ENCODE data around the gene RGCC. TPM values are rescaled to one million over a fixed set of nuclear protein-coding genes. Genes with fewer than 3 reads are reported as not detected.

RGCC gene
- total RNA-seq, 2 donors from 2014 or later = 6.2 to 9.0 TPM

- Mint-ChIP-seq H3K9me3 (no peaks in the 10 kb centered on the region), H3K27ac (peak overlapping the region; percentile 36 to 85), H3K27me3 (peaks cover 0 to 3% of the 10 kb centered on the region in 2 donors), H3K4me1 (ENCODE audit: low read depth in 2 of 2) (peaks cover 33 to 40% of the 10 kb centered on the region in 2 donors), H3K36me3 (no peaks in the 10 kb centered on the region), H3K4me3 (peak overlapping the region; percentile 74)
- no peak for ATAC-seq
- no peak for DNase-seq (ENCODE audit: low spot score)
Measured at GRCh38 chr13:41458761-41459431, 1.5 kb downstream of the RGCC start.

GRCh38 chr13:41459432-41460073, 2.2 kb downstream of the RGCC start:
- Mint-ChIP-seq H3K27ac (peak overlapping the region; percentile 36 to 85), H3K36me3 (no peaks in the 10 kb centered on the region), H3K9me3 (no peaks in the 10 kb centered on the region), H3K4me1 (ENCODE audit: low read depth in 2 of 2) (peaks cover 38 to 47% of the 10 kb centered on the region in 2 donors), H3K4me3 (peak overlapping the region; percentile 74), H3K27me3 (peaks cover 0 to 3% of the 10 kb centered on the region in 2 donors)
- DNase-seq (ENCODE audit: low spot score) = no peak
- no peak for ATAC-seq

GRCh38 chr13:41460074-41460465, 2.7 kb downstream of the RGCC start:
- Mint-ChIP-seq H3K36me3 (no peaks in the 10 kb centered on the region), H3K9me3 (no peaks in the 10 kb centered on the region), H3K27me3 (peaks cover 0 to 3% of the 10 kb centered on the region in 2 donors), H3K27ac (peak overlapping the region; percentile 36 to 85), H3K4me3 (peak overlapping the region; percentile 74), H3K4me1 (ENCODE audit: low read depth in 2 of 2) (peaks cover 43 to 52% of the 10 kb centered on the region in 2 donors)
- ATAC-seq = no peak
- no peak for DNase-seq (ENCODE audit: low spot score)

- H3K27me3 Mint-ChIP-seq = no peaks in the 10 kb centered on the region
- DNase-seq (ENCODE audit: low spot score) (no peak), ATAC-seq (no peak)
- H3K4me1 Mint-ChIP-seq (ENCODE audit: low read depth in 2 of 2) = peaks cover 50 to 60% of the 10 kb centered on the region in 2 donors
- peaks cover 1% of the 10 kb centered on the region for H3K9me3 Mint-ChIP-seq
- H3K36me3 Mint-ChIP-seq = peaks cover 2% of the 10 kb centered on the region
- H3K27ac Mint-ChIP-seq = peak overlapping the region in 1 of 2 donors; percentile 85
- no peak overlapping the region for H3K4me3 Mint-ChIP-seq
Measured at GRCh38 chr13:41460930-41461329, 3.6 kb downstream of the RGCC start.

GRCh38 chr13:41461527-41462139, 4.3 kb downstream of the RGCC start:
- ATAC-seq (no peak), DNase-seq (ENCODE audit: low spot score) (no peak)
- H3K27ac Mint-ChIP-seq = peak overlapping the region; percentile 52 to 97
- H3K9me3 Mint-ChIP-seq = peaks cover 4% of the 10 kb centered on the region
- H3K36me3 Mint-ChIP-seq = peaks cover 6% of the 10 kb centered on the region
- H3K4me3 Mint-ChIP-seq = no peak overlapping the region
- H3K4me1 Mint-ChIP-seq (ENCODE audit: low read depth in 2 of 2) = peaks cover 54 to 67% of the 10 kb centered on the region in 2 donors
- no peaks in the 10 kb centered on the region for H3K27me3 Mint-ChIP-seq

- H3K27me3 Mint-ChIP-seq = no peaks in the 10 kb centered on the region
- peak overlapping the region; percentile 88 for H3K4me3 Mint-ChIP-seq
- peaks cover 10% of the 10 kb centered on the region for H3K36me3 Mint-ChIP-seq
- H3K27ac Mint-ChIP-seq = peak overlapping the region in 1 of 2 donors; percentile 97
- ATAC-seq (no peak), DNase-seq (ENCODE audit: low spot score) (no peak)
- peaks cover 58 to 71% of the 10 kb centered on the region in 2 donors for H3K4me1 Mint-ChIP-seq (ENCODE audit: low read depth in 2 of 2)
- peaks cover 4% of the 10 kb centered on the region for H3K9me3 Mint-ChIP-seq
Measured at GRCh38 chr13:41462427-41462826, 5.1 kb downstream of the RGCC start.

GRCh38 chr13:41463838-41464602, 6.7 kb downstream of the RGCC start:
- no peaks in the 10 kb centered on the region for H3K27me3 Mint-ChIP-seq

GRCh38 chr13:41465241-41465847, 8.0 kb downstream of the RGCC start:
- peaks cover 19% of the 10 kb centered on the region for H3K36me3 Mint-ChIP-seq

More at GRCh38 chr13:41463838-41464602, 6.7 kb downstream of the RGCC start:
- peaks cover 4% of the 10 kb centered on the region for H3K9me3 Mint-ChIP-seq
- ATAC-seq (no peak), DNase-seq (ENCODE audit: low spot score) (no peak)
- peak overlapping the region; percentile 68 to 97 for H3K27ac Mint-ChIP-seq
- peak overlapping the region; percentile 88 for H3K4me3 Mint-ChIP-seq
- peaks cover 54 to 66% of the 10 kb centered on the region in 2 donors for H3K4me1 Mint-ChIP-seq (ENCODE audit: low read depth in 2 of 2)
- peaks cover 10% of the 10 kb centered on the region for H3K36me3 Mint-ChIP-seq

GRCh38 chr13:41465898-41466320, 8.6 kb downstream of the RGCC start:
- peaks cover 19% of the 10 kb centered on the region for H3K36me3 Mint-ChIP-seq
- ATAC-seq (no peak), DNase-seq (ENCODE audit: low spot score) (no peak)
- H3K4me1 Mint-ChIP-seq (ENCODE audit: low read depth in 2 of 2) = peaks cover 42 to 56% of the 10 kb centered on the region in 2 donors
- H3K27ac Mint-ChIP-seq = peak overlapping the region; percentile 68 to 97
- H3K4me3 Mint-ChIP-seq = peak overlapping the region; percentile 88
- H3K9me3 Mint-ChIP-seq = peaks cover 4% of the 10 kb centered on the region
- H3K27me3 Mint-ChIP-seq = no peaks in the 10 kb centered on the region

More at GRCh38 chr13:41465241-41465847, 8.0 kb downstream of the RGCC start:
- Mint-ChIP-seq H3K4me3 (peak overlapping the region; percentile 88), H3K27me3 (no peaks in the 10 kb centered on the region), H3K27ac (peak overlapping the region; percentile 68 to 97), H3K4me1 (ENCODE audit: low read depth in 2 of 2) (peaks cover 44 to 56% of the 10 kb centered on the region in 2 donors), H3K9me3 (peaks cover 4% of the 10 kb centered on the region)
- ATAC-seq (peak; percentile 99), DNase-seq (ENCODE audit: low spot score) (peak; percentile 94)

GRCh38 chr13:41467425-41467945, 10.1 kb downstream of the RGCC start:
- ATAC-seq (no peak), DNase-seq (ENCODE audit: low spot score) (no peak)
- Mint-ChIP-seq H3K9me3 (peaks cover 4% of the 10 kb centered on the region), H3K4me3 (peak overlapping the region; percentile 88), H3K4me1 (ENCODE audit: low read depth in 2 of 2) (peaks cover 36 to 45% of the 10 kb centered on the region in 2 donors), H3K27me3 (no peaks in the 10 kb centered on the region), H3K36me3 (peaks cover 19% of the 10 kb centered on the region), H3K27ac (no peak overlapping the region)

GRCh38 chr13:41468631-41469030, 11.3 kb downstream of the RGCC start:
- Mint-ChIP-seq H3K4me1 (ENCODE audit: low read depth in 2 of 2) (peaks cover 28 to 34% of the 10 kb centered on the region in 2 donors), H3K36me3 (peaks cover 19% of the 10 kb centered on the region), H3K4me3 (no peak overlapping the region), H3K27ac (no peak overlapping the region), H3K9me3 (peaks cover 4% of the 10 kb centered on the region), H3K27me3 (no peaks in the 10 kb centered on the region)
- ATAC-seq (no peak), DNase-seq (ENCODE audit: low spot score) (no peak)

- no peak overlapping the region for H3K4me3 Mint-ChIP-seq
- ATAC-seq (no peak), DNase-seq (ENCODE audit: low spot score) (no peak)
- peaks cover 19% of the 10 kb centered on the region for H3K36me3 Mint-ChIP-seq
- peaks cover 4% of the 10 kb centered on the region for H3K9me3 Mint-ChIP-seq
- H3K27ac Mint-ChIP-seq = no peak overlapping the region
- H3K27me3 Mint-ChIP-seq = no peaks in the 10 kb centered on the region
- H3K4me1 Mint-ChIP-seq (ENCODE audit: low read depth in 2 of 2) = peaks cover 14 to 18% of the 10 kb centered on the region in 2 donors
Measured at GRCh38 chr13:41470196-41470595, 12.8 kb downstream of the RGCC start.

- no peak for ATAC-seq
- Mint-ChIP-seq H3K9me3 (no peaks in the 10 kb centered on the region), H3K36me3 (peaks cover 12% of the 10 kb centered on the region), H3K27ac (no peak overlapping the region), H3K4me1 (ENCODE audit: low read depth in 2 of 2) (peaks cover 2 to 3% of the 10 kb centered on the region in 2 donors), H3K4me3 (no peak overlapping the region), H3K27me3 (no peaks in the 10 kb centered on the region)
- DNase-seq (ENCODE audit: low spot score) = no peak
Measured at GRCh38 chr13:41471785-41472184, 14.4 kb downstream of the RGCC start.

Measured in natural killer cell treated with Interleukin-12 subunit alpha and Interleukin-12 subunit beta and Interleukin-15 and Interleukin-18, amount 100 ng/mL, for 72 hours (primary cell).